H1 (cell line): ENCODE measurements around the gene COX10. TPM values are rescaled to one million over a fixed set of nuclear protein-coding genes. Genes with fewer than 3 reads are reported as not detected.

ENCODE experiments used
- CTCF ChIA-PET: fragments of 300-600 bp; sonication (Branson Sonifier 250); formaldehyde crosslinking; loops from one replicate; lab custom pipeline; 2021; ENCODE audit not compliant: partially characterized antibody; lab: Charles Lee
- POLR2A ChIA-PET: fragments of 300-600 bp; sonication (Branson Sonifier 250); formaldehyde crosslinking; loops from one replicate; lab custom pipeline; 2021; ENCODE audit warnings: inconsistent platforms; ENCODE audit not compliant: partially characterized antibody; lab: Charles Lee
- DNase-seq, 2 experiments: peaks; one replicate each; pipeline versions ENCODE4 v3.0.0 to v3.0.0-alpha.2; 2010 to 2022; ENCODE audit warnings: low spot score in 2 of 2, low read depth in 1 of 2, mixed read lengths in 1 of 2
- FAIRE-seq: peaks from 2 replicates; lab custom pipeline; 2011; peaks lifted over from hg19 to GRCh38; lab: Jason Lieb, UNC
- H2AFZ ChIP-seq: 2 replicates; pipeline ENCODE4 v1.8.1; 2012; ENCODE audit warnings: low read length, inconsistent platforms
- H2AK5ac ChIP-seq: 2 replicates; pipeline ENCODE4 v1.6.1; 2013; ENCODE audit warnings: low read depth, low read length
- H2BK120ac ChIP-seq: replicated peaks from 2 replicates; pipeline ENCODE3; 2013; ENCODE audit warnings: low read depth, low read length, inconsistent platforms
- H2BK12ac ChIP-seq: 2 replicates; pipeline ENCODE4 v1.6.1; 2013; ENCODE audit warnings: low read depth, low read length
- H2BK15ac ChIP-seq: 2 replicates; pipeline ENCODE4 v1.6.1; 2013; ENCODE audit warnings: low read length
- H2BK20ac ChIP-seq: 2 replicates; pipeline ENCODE4 v1.6.1; 2013; ENCODE audit warnings: low read length
- H2BK5ac ChIP-seq: 2 replicates; pipeline ENCODE4 v1.6.1; 2013; ENCODE audit warnings: low read depth, low read length
- H3K14ac ChIP-seq: 2 replicates; pipeline ENCODE4 v1.6.1; 2013; ENCODE audit warnings: inconsistent platforms; ENCODE audit not compliant: insufficient read length
- H3K18ac ChIP-seq: 2 replicates; pipeline ENCODE4 v1.6.1; 2013; ENCODE audit warnings: low read length; ENCODE audit errors: extremely low read depth
- H3K23ac ChIP-seq: 2 replicates; pipeline ENCODE4 v1.6.1; 2013; ENCODE audit warnings: inconsistent platforms; ENCODE audit not compliant: insufficient read length
- H3K23me2 ChIP-seq: 2 replicates; pipeline ENCODE4 v1.6.1; 2013; ENCODE audit warnings: low read depth, low read length
- H3K27ac ChIP-seq: 2 replicates; pipeline ENCODE4 v1.6.1; 2011; ENCODE audit warnings: low read depth, low read length, inconsistent platforms
- H3K27me3 ChIP-seq, 4 experiments: replicated peaks in 1 of 4; 1 replicate in 1 of 4; 2 replicates in 3 of 4; pipeline versions ENCODE4 v1.6.1 to v1.8.1; 2011 to 2013; ENCODE audit warnings: low read length in 3 of 4, mild to moderate bottlenecking in 3 of 4, inconsistent platforms in 2 of 4, mixed read lengths in 2 of 4, moderate library complexity in 1 of 4; ENCODE audit not compliant: control insufficient read depth in 3 of 4, insufficient read depth in 3 of 4; ENCODE audit errors: extremely low read depth in 1 of 4
- H3K36me3 ChIP-seq, 4 experiments: 2 replicates each; pipeline versions ENCODE4 v1.6.1 to v1.8.1; 2011 to 2013; ENCODE audit warnings: mild to moderate bottlenecking in 4 of 4, low read length in 3 of 4, moderate library complexity in 2 of 4, control low read depth in 1 of 4, inconsistent platforms in 1 of 4; ENCODE audit not compliant: insufficient read depth in 4 of 4, control insufficient read depth in 2 of 4
- H3K4ac ChIP-seq: replicated peaks from 2 replicates; pipeline ENCODE3; 2013; ENCODE audit warnings: low read length, low read depth, mixed read lengths, inconsistent platforms; ENCODE audit not compliant: insufficient read length
- H3K4me1 ChIP-seq, 4 experiments: replicated peaks in 1 of 4; 1 replicate in 1 of 4; 2 replicates in 3 of 4; pipeline versions ENCODE4 v1.6.1 to v1.8.1; 2011 to 2013; ENCODE audit warnings: low read length in 3 of 4, inconsistent platforms in 2 of 4, mixed read lengths in 1 of 4; ENCODE audit not compliant: insufficient read depth in 4 of 4, control insufficient read depth in 3 of 4
- H3K4me2 ChIP-seq, 2 experiments: 2 replicates each; pipeline versions ENCODE4 v1.6.1 to v1.8.1; 2011 to 2013; ENCODE audit warnings: low read depth in 2 of 2, low read length in 2 of 2, control low read depth in 1 of 2, inconsistent platforms in 1 of 2, mild to moderate bottlenecking in 1 of 2; ENCODE audit not compliant: insufficient read depth in 1 of 2
- H3K4me3 ChIP-seq, 4 experiments: fragments of 200-600, 300-600 bp in 1 of 4; sonication (generic), shearing (Covaris generic), sonication (Bioruptor Twin) in 1 of 4; 2 replicates each; pipeline versions ENCODE4 v1.5.1 to v1.8.1; 2011 to 2016; ENCODE audit warnings: low read length in 4 of 4, low read depth in 3 of 4, control low read depth in 2 of 4, inconsistent platforms in 2 of 4, mild to moderate bottlenecking in 2 of 4, mixed read lengths in 1 of 4, moderate library complexity in 1 of 4; ENCODE audit not compliant: insufficient read depth in 2 of 4; ENCODE audit errors: extremely low read depth in 1 of 4
- H3K56ac ChIP-seq: replicated peaks from 2 replicates; pipeline ENCODE3; 2013; ENCODE audit warnings: low read depth, mild to moderate bottlenecking, mixed read lengths, low read length, inconsistent platforms; ENCODE audit not compliant: insufficient read length
- H3K79me1 ChIP-seq: 2 replicates; pipeline ENCODE4 v1.6.1; 2013; ENCODE audit warnings: low read depth, low read length, control low read depth
- H3K79me2 ChIP-seq, 2 experiments: 2 replicates each; pipeline versions ENCODE4 v1.6.1 to v1.8.1; 2012 to 2013; ENCODE audit warnings: low read length in 2 of 2, mild to moderate bottlenecking in 2 of 2, inconsistent platforms in 1 of 2; ENCODE audit not compliant: insufficient read depth in 2 of 2, control insufficient read depth in 1 of 2
- H3K9ac ChIP-seq, 4 experiments: replicated peaks in 1 of 4; 1 replicate in 1 of 4; 2 replicates in 3 of 4; pipeline versions ENCODE4 v1.6.1 to v1.8.1; 2011 to 2013; ENCODE audit warnings: low read depth in 3 of 4, low read length in 3 of 4, control low read depth in 2 of 4, mild to moderate bottlenecking in 2 of 4, moderate library complexity in 2 of 4, inconsistent platforms in 1 of 4; ENCODE audit errors: extremely low read depth in 1 of 4
- H3K9me3 ChIP-seq, 2 experiments: 2 replicates each; pipeline versions ENCODE4 v1.6.1 to v1.8.1; 2012 to 2013; ENCODE audit warnings: mild to moderate bottlenecking in 2 of 2, moderate library complexity in 2 of 2, control low read depth in 1 of 2, inconsistent platforms in 1 of 2, low read depth in 1 of 2, low read length in 1 of 2, mixed read lengths in 1 of 2; ENCODE audit not compliant: insufficient read depth in 2 of 2
- H4K20me1 ChIP-seq, 2 experiments: replicated peaks in 1 of 2; 2 replicates each; pipeline versions ENCODE3 to v1.8.1; 2011 to 2013; ENCODE audit warnings: inconsistent platforms in 2 of 2, low read length in 2 of 2, mild to moderate bottlenecking in 1 of 2; ENCODE audit not compliant: insufficient read depth in 2 of 2, control insufficient read depth in 1 of 2
- H4K5ac ChIP-seq: 2 replicates; pipeline ENCODE4 v1.6.1; 2013; ENCODE audit warnings: low read length, low read depth, mixed read lengths, inconsistent platforms; ENCODE audit not compliant: insufficient read length
- H4K8ac ChIP-seq: 2 replicates; pipeline ENCODE4 v1.8.0; 2013; ENCODE audit warnings: mild to moderate bottlenecking, moderate library complexity, low read length, inconsistent platforms; ENCODE audit not compliant: insufficient read depth; ENCODE audit errors: extremely low read depth
- H4K91ac ChIP-seq: replicated peaks from 2 replicates; pipeline ENCODE3; 2013; ENCODE audit warnings: low read length, mixed read lengths, inconsistent platforms; ENCODE audit not compliant: insufficient read length
- ASH2L ChIP-seq: fragments of 200-600, 300-600 bp; sonication (generic); IDR thresholded peaks from one replicate; pipeline ENCODE4 v1.7.1; 2017; ENCODE audit warnings: low read length
- ATF3 ChIP-seq: IDR thresholded peaks from 2 replicates; pipeline ENCODE4 v1.6.1; 2011; ENCODE audit warnings: low read depth, mild to moderate bottlenecking, low read length; ENCODE audit not compliant: insufficient read depth
- BRCA1 ChIP-seq: IDR thresholded peaks from 2 replicates; pipeline ENCODE4 v1.6.1; 2012; ENCODE audit warnings: low read depth, low read length, improper control_type of control experiment
- CREB1 ChIP-seq: IDR thresholded peaks from 2 replicates; pipeline ENCODE4 v1.6.1; 2012; ENCODE audit warnings: inconsistent platforms
- EP300 ChIP-seq, 2 experiments: IDR thresholded peaks; 1 replicate in 1 of 2; 2 replicates in 1 of 2; pipeline ENCODE4 v1.6.1; 2011 to 2012; ENCODE audit warnings: low read depth in 2 of 2, low read length in 2 of 2, mild to moderate bottlenecking in 2 of 2, borderline replicate concordance in 1 of 2, inconsistent platforms in 1 of 2, moderate library complexity in 1 of 2
- KDM1A ChIP-seq: fragments of 200-600, 300-600 bp; sonication (generic); IDR thresholded peaks from 2 replicates; pipeline ENCODE4 v1.7.1; 2016; ENCODE audit warnings: mild to moderate bottlenecking, low read length, borderline replicate concordance
- POLR2A ChIP-seq, 2 experiments: IDR thresholded peaks; 1 replicate in 1 of 2; 2 replicates in 1 of 2; pipeline ENCODE4 v1.6.1; 2011; ENCODE audit warnings: low read depth in 2 of 2, low read length in 2 of 2, mild to moderate bottlenecking in 2 of 2; ENCODE audit errors: control extremely low read depth in 1 of 2
- SUZ12 ChIP-seq: fragments of 200-600 bp; sonication (generic); IDR thresholded peaks from 2 replicates; pipeline ENCODE4 v1.6.1; 2012; ENCODE audit warnings: mild to moderate bottlenecking, inconsistent platforms, low read length, moderate library complexity, mixed read lengths
- WGBS, 2 experiments: shearing (Covaris generic) in 1 of 2; methylation state at CpG; one replicate each; pipeline versions ENCODE4 v1.1.6 to v1.1.7; 2013 to 2015; ENCODE audit warnings: low lambda C conversion rate in 2 of 2, mixed read lengths in 2 of 2, inconsistent platforms in 1 of 2, low coverage in 1 of 2, missing lambda C conversion rate in 1 of 2; ENCODE audit not compliant: insufficient replicate concordance in 2 of 2, insufficient coverage in 1 of 2, insufficient read length in 1 of 2; ENCODE audit errors: extremely low coverage in 1 of 2, missing lambda C conversion rate in 1 of 2; 5-methylcytosine and 5-hydroxymethylcytosine counted together
- polyA plus RNA-seq, 7 experiments: library from polyadenylated mRNA; depleted of rRNA in 3 of 7; stranded (reverse) in 5 of 7; unstranded in 2 of 7; fragments of >200 nt in 5 of 7; fragments of 200-250 nt in 2 of 7; gene quantifications; 1 replicate in 5 of 7; 2 replicates in 1 of 7; 4 replicates in 1 of 7; pipeline versions ENCODE4 v1.2.1 to v1.2.3, GENCODE V29; 2011 to 2013; ENCODE audit warnings: missing spikeins in 2 of 7, mixed read lengths in 2 of 7
- total RNA-seq: library from RNA; stranded (reverse); fragmentation: NEBNext Ultra II Directional; extraction: Animal tissue kit (Norgen Biotek cat#: 25700); gene quantifications from 2 replicates; pipeline ENCODE4 v1.2.1, GENCODE V29; 2021

COX10 gene
- total and polyA plus RNA-seq, 2 of the 8 experiments (the other 6 are each of a cell fraction or from before 2014, with no cell fraction given): 18.0 to 23.0 TPM

GRCh38 chr17:14214271-14214670 lies 145.0 kb downstream of the COX10 start:
- H4K5ac ChIP-seq: no peak overlapping the region
- no peaks in the 10 kb centered on the region for H3K79me1 ChIP-seq
- TF ChIP-seq ATF3 (no peak), ASH2L (no peak), KDM1A (no peak), POLR2A (IDR thresholded peaks at IDR 0.05; ENCODE audit: control extremely low read depth in 1 of 2, low read depth in 2 of 2, low read length in 2 of 2) (no peak), CREB1 (no peak), BRCA1 (no peak), SUZ12 (no peak), EP300 (IDR thresholded peaks at IDR 0.05; ENCODE audit: borderline replicate concordance in 1 of 2, low read depth in 2 of 2, low read length in 2 of 2) (no peak)
- 95% methylated on average over 2 of the region's 2 CpGs; no CpG with 5 or more reads in 1 of the 2 experiments for WGBS, 2 experiments
- no peak overlapping the region for H2BK120ac ChIP-seq
- no peak overlapping the region for H3K4me3 ChIP-seq
- CTCF ChIA-PET: interaction anchor here (0.8 to 2.3 kb wide), 4 partner anchors 11 to 401 kb away, joined by 3 to 8 read pairs (median 5); no protein-coding TSS in a partner anchor
- H2AK5ac ChIP-seq: no peak overlapping the region
- no peak overlapping the region for H3K4ac ChIP-seq
- H3K36me3 ChIP-seq: peaks cover 0 to 14% (median 0%) of the 10 kb centered on the region in 4 experiments; a peak in 1 of 8 replicates
- H3K18ac ChIP-seq: no peak overlapping the region
- no peak overlapping the region for H4K8ac ChIP-seq
- H2BK12ac ChIP-seq: no peak overlapping the region
- H2BK20ac ChIP-seq: no peak overlapping the region
- peaks cover 11 to 14% of the 10 kb centered on the region in 2 experiments; a peak in 3 of 4 replicates for H3K9me3 ChIP-seq
- FAIRE-seq: no peak
- no peak overlapping the region for H2AFZ ChIP-seq
- H3K4me2 ChIP-seq: no peak overlapping the region
- H3K27me3 ChIP-seq: no peaks in the 10 kb centered on the region
- H3K27ac ChIP-seq: no peak overlapping the region
- no peak for DNase-seq
- H3K4me1 ChIP-seq: no peaks in the 10 kb centered on the region
- H3K79me2 ChIP-seq: no peaks in the 10 kb centered on the region
- H4K20me1 ChIP-seq: no peaks in the 10 kb centered on the region
- no peak overlapping the region for H2BK5ac ChIP-seq
- POLR2A ChIA-PET: no interaction called here
- H2BK15ac ChIP-seq: no peak overlapping the region
- H4K91ac ChIP-seq: no peak overlapping the region
- H3K56ac ChIP-seq: no peak overlapping the region
- no peak overlapping the region for H3K23ac ChIP-seq
- H3K23me2 ChIP-seq: no peaks in the 10 kb centered on the region; the same call in 1 of the 2 replicates
- H3K9ac ChIP-seq: no peak overlapping the region
- H3K14ac ChIP-seq: no peak overlapping the region
